A673 (cell line): ENCODE data around the gene SLC22A23. TPM values are rescaled to one million over a fixed set of nuclear protein-coding genes. Genes with fewer than 3 reads are reported as not detected.

Source experiments
- BruUV-seq: library from RNA; stranded (reverse); fragments of 400-500 nt; replicated peaks from 2 replicates; lab custom pipeline; 2021; lab: Mats Ljungman, UMichigan
- CTCF ChIA-PET: fragments of 300-600 bp; sonication (Branson Sonifier 250); formaldehyde crosslinking; loops from one replicate; lab custom pipeline; 2022; ENCODE audit warnings: antibody characterized with exemption; lab: Charles Lee
- POLR2A ChIA-PET: fragments of 300-600 bp; sonication (Branson Sonifier 250); formaldehyde crosslinking; loops from one replicate; lab custom pipeline; 2022; ENCODE audit warnings: antibody characterized with exemption; ENCODE audit not compliant: low non-redundant PET; lab: Charles Lee
- DNase-seq: peaks from one replicate; pipeline ENCODE4 v3.0.0-alpha.2; 2015; ENCODE audit warnings: low spot score
- H3K27ac ChIP-seq: fragments of 200-600 bp; sonication (generic); 2 replicates; pipeline ENCODE4 v1.5.1; 2016; ENCODE audit warnings: mixed run types, low read depth, mild to moderate bottlenecking, mixed read lengths, antibody characterized with exemption, low read length; ENCODE audit not compliant: poor library complexity, severe bottlenecking
- H3K27me3 ChIP-seq: fragments of 200-600 bp; sonication (generic); replicated peaks from 2 replicates; pipeline ENCODE4 v1.6.1; 2017; ENCODE audit warnings: mixed run types, low read depth, mild to moderate bottlenecking, mixed read lengths, antibody characterized with exemption, low read length; ENCODE audit not compliant: insufficient read depth, poor library complexity
- H3K36me3 ChIP-seq: fragments of 200-600 bp; sonication (generic); 2 replicates; pipeline ENCODE4 v1.6.1; 2016; ENCODE audit warnings: mixed run types, mild to moderate bottlenecking, mixed read lengths, antibody characterized with exemption, low read length; ENCODE audit not compliant: insufficient read depth, poor library complexity, severe bottlenecking
- H3K4me1 ChIP-seq: fragments of 200-600 bp; sonication (generic); 2 replicates; pipeline ENCODE4 v1.6.1; 2017; ENCODE audit warnings: mixed run types, mild to moderate bottlenecking, mixed read lengths, antibody characterized with exemption, low read length; ENCODE audit not compliant: insufficient read depth, poor library complexity, severe bottlenecking
- H3K4me3 ChIP-seq: fragments of 200-600 bp; sonication (generic); 2 replicates; pipeline ENCODE4 v1.5.1; 2016; ENCODE audit warnings: low read depth, mixed run types, mild to moderate bottlenecking, mixed read lengths, low read length; ENCODE audit not compliant: poor library complexity, severe bottlenecking
- H3K9me3 ChIP-seq: fragments of 200-600 bp; sonication (generic); 2 replicates; pipeline ENCODE4 v1.6.1; 2016; ENCODE audit warnings: mixed run types, low read depth, mild to moderate bottlenecking, mixed read lengths, antibody characterized with exemption, low read length; ENCODE audit not compliant: poor library complexity, severe bottlenecking
- CTCF ChIP-seq: fragments of 300-800, 200-600 bp; sonication (generic); conservative IDR thresholded peaks from 2 replicates; pipeline ENCODE4 v1.5.1; 2017; ENCODE audit warnings: low read depth, mild to moderate bottlenecking, antibody characterized with exemption, low read length, moderate library complexity, mixed read lengths
- EZH2 ChIP-seq: fragments of 200-600 bp; sonication (generic); IDR thresholded peaks from 2 replicates; pipeline ENCODE4 v1.6.1; 2017; ENCODE audit warnings: borderline replicate concordance, low read depth, mild to moderate bottlenecking, mixed read lengths, antibody characterized with exemption, low read length; ENCODE audit not compliant: poor library complexity, severe bottlenecking
- intact Hi-C: fragments of 100-400 bp; cut with micrococcal nuclease; formaldehyde crosslinking; loops from one replicate; pipeline ENCODE4 v1.10.0; 2022; ENCODE audit not compliant: unreplicated experiment
- total RNA-seq: library from RNA; stranded (reverse); gene quantifications from 2 replicates; pipeline ENCODE4 v1.2.3, GENCODE V29; 2021

The SLC22A23 gene
- total RNA-seq, 1 experiment from 2014 or later = 6.2 TPM

- H3K9me3 ChIP-seq = no peaks in the 10 kb centered on the region
- no peak overlapping the region for H3K27ac ChIP-seq
- no peaks in the 10 kb centered on the region for H3K4me1 ChIP-seq
- CTCF ChIA-PET = no interaction called here
- intact Hi-C loops = no loop called here
- no peaks in the 10 kb centered on the region for H3K27me3 ChIP-seq
- BruUV-seq = no TSS peak
- no peak overlapping the region for H3K4me3 ChIP-seq
- POLR2A ChIA-PET = no interaction called here
- no peak for TF ChIP-seq CTCF
- no peak for TF ChIP-seq EZH2
- no peak for DNase-seq
- no peaks in the 10 kb centered on the region for H3K36me3 ChIP-seq
Observed at GRCh38 chr6:3489027-3489757, 32.3 kb upstream of the SLC22A23 start.

- TF ChIP-seq CTCF (no peak), EZH2 (no peak)
- H3K9me3 ChIP-seq = no peaks in the 10 kb centered on the region
- H3K27me3 ChIP-seq = no peaks in the 10 kb centered on the region
- POLR2A ChIA-PET = no interaction called here
- DNase-seq = no peak
- CTCF ChIA-PET = no interaction called here
- H3K4me3 ChIP-seq = no peak overlapping the region
- no peaks in the 10 kb centered on the region for H3K36me3 ChIP-seq
- intact Hi-C loops = no loop called here
- BruUV-seq = no TSS peak
- no peaks in the 10 kb centered on the region for H3K4me1 ChIP-seq
- H3K27ac ChIP-seq = no peak overlapping the region
Observed at GRCh38 chr6:3484946-3485345, 28.1 kb upstream of the SLC22A23 start.

- ChIA-PET POLR2A (no interaction called here), CTCF (no interaction called here)
- no peak overlapping the region for H3K27ac ChIP-seq
- no peak for TF ChIP-seq EZH2
- TF ChIP-seq CTCF = no peak
- H3K36me3 ChIP-seq = no peaks in the 10 kb centered on the region
- no peaks in the 10 kb centered on the region for H3K27me3 ChIP-seq
- peak; percentile 15 for DNase-seq
- no peak overlapping the region for H3K4me3 ChIP-seq
- no peaks in the 10 kb centered on the region for H3K9me3 ChIP-seq
- no peaks in the 10 kb centered on the region for H3K4me1 ChIP-seq
- intact Hi-C loops = no loop called here
- BruUV-seq = no TSS peak
Observed at GRCh38 chr6:3484192-3484591, 27.3 kb upstream of the SLC22A23 start.
